Keratinocyte (primary cell): ENCODE results near the gene BMP8B.

ENCODE experiments used
- EZH2 ChIP-seq: IDR thresholded peaks from one replicate; pipeline ENCODE4 v1.6.1; 2012; ENCODE audit warnings: inconsistent platforms, mild to moderate bottlenecking, low read length, moderate library complexity
- TF ChIP-seq, protein P1 (sequence below), 3 experiments: IDR thresholded peaks in 1 of 3; conservative IDR thresholded peaks in 1 of 3; optimal IDR thresholded peaks in 1 of 3; 2 replicates in 2 of 3; 3 replicates in 1 of 3; pipeline versions ENCODE3 to v1.5.1; 2011; ENCODE audit warnings: low read length in 3 of 3, mild to moderate bottlenecking in 3 of 3, moderate library complexity in 2 of 3, control low read depth in 1 of 3, inconsistent platforms in 1 of 3; ENCODE audit not compliant: insufficient read depth in 2 of 3; ENCODE audit errors: extremely low read depth in 1 of 3

DNA sequence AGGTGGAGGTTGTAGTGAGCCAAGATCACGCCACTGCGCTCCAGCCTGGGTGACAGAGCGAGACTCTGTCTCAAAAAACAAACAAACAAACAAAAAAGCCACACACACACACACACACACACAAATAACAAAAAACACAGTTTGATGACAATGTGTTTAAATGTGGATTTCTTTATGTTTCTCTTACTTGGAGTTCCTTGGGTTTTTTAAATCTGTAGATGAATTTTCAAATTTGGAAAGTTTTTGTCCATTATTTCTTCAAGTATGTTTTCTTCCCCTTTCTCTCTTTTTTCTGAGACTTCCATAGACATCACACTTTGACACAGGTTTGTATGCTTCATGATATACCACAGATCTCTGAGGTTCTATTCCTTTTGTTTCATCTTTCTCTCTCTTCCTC, 62.1 kb downstream of the BMP8B start:
- TF ChIP-seq, protein P1, sequence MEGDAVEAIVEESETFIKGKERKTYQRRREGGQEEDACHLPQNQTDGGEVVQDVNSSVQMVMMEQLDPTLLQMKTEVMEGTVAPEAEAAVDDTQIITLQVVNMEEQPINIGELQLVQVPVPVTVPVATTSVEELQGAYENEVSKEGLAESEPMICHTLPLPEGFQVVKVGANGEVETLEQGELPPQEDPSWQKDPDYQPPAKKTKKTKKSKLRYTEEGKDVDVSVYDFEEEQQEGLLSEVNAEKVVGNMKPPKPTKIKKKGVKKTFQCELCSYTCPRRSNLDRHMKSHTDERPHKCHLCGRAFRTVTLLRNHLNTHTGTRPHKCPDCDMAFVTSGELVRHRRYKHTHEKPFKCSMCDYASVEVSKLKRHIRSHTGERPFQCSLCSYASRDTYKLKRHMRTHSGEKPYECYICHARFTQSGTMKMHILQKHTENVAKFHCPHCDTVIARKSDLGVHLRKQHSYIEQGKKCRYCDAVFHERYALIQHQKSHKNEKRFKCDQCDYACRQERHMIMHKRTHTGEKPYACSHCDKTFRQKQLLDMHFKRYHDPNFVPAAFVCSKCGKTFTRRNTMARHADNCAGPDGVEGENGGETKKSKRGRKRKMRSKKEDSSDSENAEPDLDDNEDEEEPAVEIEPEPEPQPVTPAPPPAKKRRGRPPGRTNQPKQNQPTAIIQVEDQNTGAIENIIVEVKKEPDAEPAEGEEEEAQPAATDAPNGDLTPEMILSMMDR (optimal IDR thresholded peaks at IDR 0.05 in 1 of 3, IDR thresholded peaks at IDR 0.05 in 1 of 3, conservative IDR thresholded peaks at IDR 0.05 in 1 of 3; ENCODE audit: extremely low read depth in 1 of 3, insufficient read depth in 2 of 3, low read length in 3 of 3), result no peak
- TF ChIP-seq EZH2, result no peak
